Measurements from ENCODE around the gene GLTP.
"Not testable (repeated sequence)": the region's sequence is repeated elsewhere in the genome, so short reads cannot be mapped to it uniquely, and the experiment has no call there.

Gene GLTP

DNA sequence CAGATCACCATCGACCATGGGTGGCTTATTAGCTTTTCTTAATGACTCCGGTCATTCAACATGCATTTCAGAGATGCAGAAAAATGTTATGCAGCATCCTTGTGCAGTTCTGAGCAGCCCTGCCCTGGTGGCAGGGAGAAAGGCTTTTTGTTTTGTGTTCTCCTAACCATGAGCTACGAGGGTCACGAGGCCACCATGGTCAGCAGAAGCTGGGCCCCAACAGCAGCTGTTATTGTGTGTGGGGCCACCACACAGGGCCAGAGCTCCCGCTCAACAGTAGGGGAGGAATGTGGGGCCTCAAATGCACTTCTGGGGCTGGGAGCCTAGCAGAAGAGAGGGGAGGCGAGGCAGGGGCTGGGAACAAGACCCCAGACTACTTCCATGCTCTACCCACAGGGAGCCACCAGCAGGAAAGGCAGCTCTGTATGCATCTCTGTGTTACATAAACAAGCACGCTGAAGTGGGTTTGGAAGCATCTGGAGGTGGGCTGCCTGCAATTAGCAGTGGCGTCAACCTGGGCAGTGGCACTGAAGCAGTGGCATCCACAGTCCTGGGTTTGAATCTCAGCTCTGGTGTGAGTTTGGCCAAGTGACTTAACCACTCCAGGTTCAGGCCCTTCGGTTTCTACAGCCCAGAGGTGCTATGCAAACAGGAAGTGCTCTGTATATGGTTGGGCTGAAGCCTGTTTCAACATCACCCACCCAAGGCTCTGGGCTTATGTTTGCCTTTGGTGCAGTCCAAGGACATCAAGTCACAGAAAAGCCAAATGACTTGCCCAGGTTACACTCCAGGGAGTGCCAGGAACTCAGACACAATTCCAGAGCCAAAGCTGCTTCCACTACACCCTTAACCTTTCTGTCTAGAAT, 16.3 kb downstream of the GLTP start:
- TF ChIP-seq, protein P1, sequence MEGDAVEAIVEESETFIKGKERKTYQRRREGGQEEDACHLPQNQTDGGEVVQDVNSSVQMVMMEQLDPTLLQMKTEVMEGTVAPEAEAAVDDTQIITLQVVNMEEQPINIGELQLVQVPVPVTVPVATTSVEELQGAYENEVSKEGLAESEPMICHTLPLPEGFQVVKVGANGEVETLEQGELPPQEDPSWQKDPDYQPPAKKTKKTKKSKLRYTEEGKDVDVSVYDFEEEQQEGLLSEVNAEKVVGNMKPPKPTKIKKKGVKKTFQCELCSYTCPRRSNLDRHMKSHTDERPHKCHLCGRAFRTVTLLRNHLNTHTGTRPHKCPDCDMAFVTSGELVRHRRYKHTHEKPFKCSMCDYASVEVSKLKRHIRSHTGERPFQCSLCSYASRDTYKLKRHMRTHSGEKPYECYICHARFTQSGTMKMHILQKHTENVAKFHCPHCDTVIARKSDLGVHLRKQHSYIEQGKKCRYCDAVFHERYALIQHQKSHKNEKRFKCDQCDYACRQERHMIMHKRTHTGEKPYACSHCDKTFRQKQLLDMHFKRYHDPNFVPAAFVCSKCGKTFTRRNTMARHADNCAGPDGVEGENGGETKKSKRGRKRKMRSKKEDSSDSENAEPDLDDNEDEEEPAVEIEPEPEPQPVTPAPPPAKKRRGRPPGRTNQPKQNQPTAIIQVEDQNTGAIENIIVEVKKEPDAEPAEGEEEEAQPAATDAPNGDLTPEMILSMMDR (IDR thresholded peaks at IDR 0.05; ENCODE audit: low read depth, low read length): no peak
- no peak overlapping the region for H3K4me3 ChIP-seq (ENCODE audit: low read depth, low read length)

GRCh38 chr12:109862491-109862890, 17.9 kb downstream of the GLTP start:
- not testable (repeated sequence) for H3K4me3 ChIP-seq (ENCODE audit: low read depth, low read length)

DNA sequence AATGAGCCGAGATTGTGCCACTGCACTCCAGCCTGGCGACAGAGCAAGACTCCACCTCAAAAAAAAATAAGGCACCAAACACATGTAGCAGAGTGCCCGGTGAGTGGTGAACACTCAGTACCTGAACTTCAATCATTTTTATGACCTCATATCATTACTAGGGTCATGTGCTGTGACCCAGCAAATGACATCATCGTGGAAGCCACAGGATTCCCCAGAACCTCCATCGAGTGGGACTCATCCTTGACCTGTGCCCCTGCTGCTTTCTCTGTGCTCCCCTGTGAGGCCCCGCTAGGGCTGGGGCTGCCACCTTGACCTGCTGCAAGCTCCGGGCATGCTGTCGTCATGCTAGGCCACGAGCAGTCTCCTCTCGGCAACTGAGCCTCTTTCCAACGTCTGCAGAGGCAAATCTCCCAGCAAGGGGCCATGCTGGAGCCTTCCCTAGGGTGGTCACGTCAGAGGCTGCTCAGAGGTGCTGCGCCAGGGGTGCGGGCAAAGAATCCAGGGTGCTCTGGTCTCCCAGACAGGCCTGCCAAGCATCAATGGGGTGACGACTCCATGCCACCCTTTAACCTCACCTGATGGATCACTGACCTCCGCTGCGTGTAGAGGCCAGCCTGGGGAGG, 18.5 kb downstream of the GLTP start:
- TF ChIP-seq, protein P1 (IDR thresholded peaks at IDR 0.05; ENCODE audit: low read depth, low read length): no peak
- no peak overlapping the region for H3K4me3 ChIP-seq (ENCODE audit: low read depth, low read length)

- H3K4me3 ChIP-seq (ENCODE audit: low read depth, low read length): no peak overlapping the region
Observed at GRCh38 chr12:109860977-109861376, 19.4 kb downstream of the GLTP start.

GRCh38 chr12:109858764-109859163, 21.6 kb downstream of the GLTP start:
- H3K4me3 ChIP-seq (ENCODE audit: low read depth, low read length): no peak overlapping the region
- TF ChIP-seq, protein P1 (IDR thresholded peaks at IDR 0.05; ENCODE audit: low read depth, low read length): no peak

More at GRCh38 chr12:109860977-109861376, 19.4 kb downstream of the GLTP start:
- TF ChIP-seq, protein P1 (IDR thresholded peaks at IDR 0.05; ENCODE audit: low read depth, low read length): no peak

DNA sequence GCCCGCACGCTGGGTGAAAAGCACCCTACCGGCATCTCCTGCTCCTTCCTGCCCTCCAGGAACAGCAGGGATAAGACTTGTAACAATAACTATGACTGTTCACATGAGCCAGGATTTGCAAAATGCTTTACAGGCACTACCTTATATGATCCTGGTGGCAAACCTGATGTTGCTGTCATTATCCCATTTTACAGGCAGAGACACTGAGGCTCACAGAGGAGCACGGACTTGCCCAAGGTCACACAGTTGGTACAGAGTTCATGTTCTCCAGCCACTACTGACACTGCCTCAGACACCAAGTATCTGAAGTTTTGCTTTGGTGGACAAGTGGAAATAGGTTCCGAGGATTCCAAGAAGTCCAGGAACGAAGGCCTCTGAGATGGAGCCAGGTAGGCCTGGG, 22.6 kb downstream of the GLTP start:
- no peak overlapping the region for H3K4me3 ChIP-seq (ENCODE audit: low read depth, low read length)
- TF ChIP-seq, protein P1 (IDR thresholded peaks at IDR 0.05; ENCODE audit: low read depth, low read length): no peak

DNA sequence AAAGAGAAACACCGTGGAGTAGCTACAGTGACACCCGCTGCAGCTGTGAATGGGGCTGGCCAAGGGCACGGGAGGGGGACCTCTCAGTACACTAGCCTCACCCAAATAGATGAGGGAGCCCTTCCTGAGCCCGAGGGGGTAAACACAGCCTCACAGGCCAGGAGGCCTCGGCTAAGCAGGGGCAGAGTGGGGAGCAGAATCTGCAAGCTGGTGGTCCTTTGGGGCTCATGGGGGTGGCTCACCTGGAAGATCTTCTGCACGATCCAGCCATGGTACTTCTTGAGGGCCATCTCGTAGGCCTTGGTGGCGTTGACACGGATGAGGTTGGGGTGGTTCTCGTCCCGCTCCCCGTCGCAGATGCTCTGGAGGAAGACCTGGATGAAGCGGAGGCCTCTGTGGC, 25.0 kb downstream of the GLTP start:
- H3K4me3 ChIP-seq (ENCODE audit: low read depth, low read length): no peak overlapping the region
- TF ChIP-seq, protein P1 (IDR thresholded peaks at IDR 0.05; ENCODE audit: low read depth, low read length): no peak

DNA sequence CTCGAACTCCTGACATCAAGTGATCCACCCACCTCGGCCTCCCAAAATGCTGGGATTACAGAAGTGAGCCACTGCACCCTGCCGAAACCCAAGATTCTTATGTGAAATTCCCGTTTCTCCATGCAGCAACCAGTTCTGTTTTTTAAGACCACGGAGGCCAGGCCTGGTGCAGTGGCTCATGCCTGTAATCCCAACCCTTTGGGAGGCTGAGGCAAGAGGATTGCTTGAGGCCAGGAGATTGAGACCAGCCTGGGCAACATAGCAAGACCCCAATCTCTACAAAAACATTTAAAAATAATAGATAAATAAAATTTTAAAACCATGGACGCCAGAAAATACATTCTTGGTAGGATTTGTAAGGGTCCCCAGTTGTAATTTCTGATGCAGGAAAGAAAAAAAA, 29.8 kb downstream of the GLTP start:
- H3K4me3 ChIP-seq (ENCODE audit: low read depth, low read length): not testable (repeated sequence)
